Measurements from ENCODE around the gene AKAP12.

AKAP12 gene

GRCh38 chr6:151243481-151243880 is 3.7 kb downstream of the AKAP12 start:
- TF ChIP-seq CTCF (conservative IDR thresholded peaks at IDR 0.05; ENCODE audit: low read depth, low read length) = no peak
- no peak overlapping the region for H3K9ac ChIP-seq

GRCh38 chr6:151247490-151247889 is 7.7 kb downstream of the AKAP12 start:
- Histone ChIP-seq H3K27me3 (ENCODE audit: insufficient read depth, low read depth) (no peaks in the 10 kb centered on the region), H3K9ac (no peak overlapping the region), H3K79me2 (ENCODE audit: insufficient read depth, low read depth) (no peaks in the 10 kb centered on the region), H3K36me3 (ENCODE audit: insufficient read depth) (no peaks in the 10 kb centered on the region), H2AFZ (ENCODE audit: low read depth) (no peak overlapping the region), H3K4me1 (ENCODE audit: low read depth, poor library complexity, severe bottlenecking) (no peaks in the 10 kb centered on the region), H3K27ac (no peak overlapping the region), H3K4me3 (IDR thresholded peaks at IDR 0.05; ENCODE audit: insufficient read depth, low read depth, low read length) (no peak overlapping the region), H3K4me2 (no peak overlapping the region), H4K20me1 (ENCODE audit: insufficient read depth) (no peaks in the 10 kb centered on the region)
- TF ChIP-seq CTCF (conservative IDR thresholded peaks at IDR 0.05; ENCODE audit: low read depth, low read length) = no peak

More at GRCh38 chr6:151243481-151243880, 3.7 kb downstream of the AKAP12 start:
- Histone ChIP-seq H3K4me2 (no peak overlapping the region), H3K27ac (no peak overlapping the region), H3K79me2 (ENCODE audit: insufficient read depth, low read depth) (no peaks in the 10 kb centered on the region), H2AFZ (ENCODE audit: low read depth) (no peak overlapping the region), H3K4me1 (ENCODE audit: low read depth, poor library complexity, severe bottlenecking) (no peaks in the 10 kb centered on the region), H4K20me1 (ENCODE audit: insufficient read depth) (no peaks in the 10 kb centered on the region), H3K27me3 (ENCODE audit: insufficient read depth, low read depth) (no peaks in the 10 kb centered on the region), H3K36me3 (ENCODE audit: insufficient read depth) (no peaks in the 10 kb centered on the region), H3K4me3 (IDR thresholded peaks at IDR 0.05; ENCODE audit: insufficient read depth, low read depth, low read length) (no peak overlapping the region)

GRCh38 chr6:151248295-151248694 is 8.5 kb downstream of the AKAP12 start:
- Histone ChIP-seq H3K4me2 (no peak overlapping the region), H3K4me1 (ENCODE audit: low read depth, poor library complexity, severe bottlenecking) (no peaks in the 10 kb centered on the region), H3K27me3 (ENCODE audit: insufficient read depth, low read depth) (no peaks in the 10 kb centered on the region), H3K4me3 (IDR thresholded peaks at IDR 0.05; ENCODE audit: insufficient read depth, low read depth, low read length) (no peak overlapping the region), H2AFZ (ENCODE audit: low read depth) (no peak overlapping the region), H4K20me1 (ENCODE audit: insufficient read depth) (no peaks in the 10 kb centered on the region), H3K27ac (no peak overlapping the region), H3K79me2 (ENCODE audit: insufficient read depth, low read depth) (no peaks in the 10 kb centered on the region), H3K36me3 (ENCODE audit: insufficient read depth) (no peaks in the 10 kb centered on the region), H3K9ac (no peak overlapping the region)
- TF ChIP-seq CTCF (conservative IDR thresholded peaks at IDR 0.05; ENCODE audit: low read depth, low read length) = no peak

GRCh38 chr6:151252634-151253033 is 12.9 kb downstream of the AKAP12 start:
- H3K4me2 ChIP-seq = no peak overlapping the region
- H3K27ac ChIP-seq = no peak overlapping the region
- no peaks in the 10 kb centered on the region for H3K27me3 ChIP-seq (ENCODE audit: insufficient read depth, low read depth)
- H4K20me1 ChIP-seq (ENCODE audit: insufficient read depth) = no peaks in the 10 kb centered on the region
- H3K4me3 ChIP-seq (IDR thresholded peaks at IDR 0.05; ENCODE audit: insufficient read depth, low read depth, low read length) = no peak overlapping the region
- no peak overlapping the region for H2AFZ ChIP-seq (ENCODE audit: low read depth)
- no peak overlapping the region for H3K9ac ChIP-seq
- H3K4me1 ChIP-seq (ENCODE audit: low read depth, poor library complexity, severe bottlenecking) = no peaks in the 10 kb centered on the region
- H3K36me3 ChIP-seq (ENCODE audit: insufficient read depth) = no peaks in the 10 kb centered on the region
- no peaks in the 10 kb centered on the region for H3K79me2 ChIP-seq (ENCODE audit: insufficient read depth, low read depth)
- no peak for TF ChIP-seq CTCF (conservative IDR thresholded peaks at IDR 0.05; ENCODE audit: low read depth, low read length)
